Brain microvascular endothelial cell (primary cell): Measurements from ENCODE around the gene MLN.

ENCODE experiments used
- DNase-seq: peaks from one replicate; pipeline ENCODE4 v3.0.0-alpha.2; 2020
- H3K27ac ChIP-seq: fragments of 250-450 bp; sonication (Bioruptor Pico); 2 replicates; pipeline ENCODE4 v1.5.1; 2020; ENCODE audit warnings: mild to moderate bottlenecking, moderate library complexity
- H3K27me3 ChIP-seq: fragments of 250-450 bp; sonication (Bioruptor Pico); replicated peaks from 2 replicates; pipeline ENCODE4 v1.5.1; 2020; ENCODE audit warnings: mild to moderate bottlenecking
- H3K36me3 ChIP-seq: fragments of 250-450 bp; sonication (Bioruptor Pico); replicated peaks from 2 replicates; pipeline ENCODE4 v1.5.1; 2020; ENCODE audit warnings: mild to moderate bottlenecking
- H3K4me3 ChIP-seq: 2 replicates; pipeline ENCODE4 v1.5.1; 2011; ENCODE audit warnings: low read depth, mild to moderate bottlenecking, control low read depth, low read length, moderate library complexity
- CTCF ChIP-seq: IDR thresholded peaks from 2 replicates; pipeline ENCODE4 v1.5.1; 2011; ENCODE audit warnings: low read depth, mild to moderate bottlenecking, moderate library complexity, low read length, control low read depth, inconsistent platforms; ENCODE audit errors: missing control alignments
- in situ Hi-C: cut with HindIII; loops from 2 replicates; pipeline ENCODE4 v1.10.0; 2017; ENCODE audit warnings: low sequenced_read_pairs, low pct_ligation_motif_present

MLN gene

GRCh38 chr6:33744895-33745546 is 58.8 kb downstream of the MLN start:
- in situ Hi-C loops: no loop called here
- H3K4me3 ChIP-seq: no peak overlapping the region
- H3K27me3 ChIP-seq: peaks cover 13% of the 10 kb centered on the region
- H3K27ac ChIP-seq: no peak overlapping the region
- no peak for TF ChIP-seq CTCF
- DNase-seq: no peak
- no peaks in the 10 kb centered on the region for H3K36me3 ChIP-seq
